Spleen (tissue), 11 donors: ENCODE results near the gene DCUN1D3. TPM values are rescaled to one million over a fixed set of nuclear protein-coding genes. Genes with fewer than 3 reads are reported as not detected.

ENCODE experiments used
- DNase-seq: peaks from one replicate; pipeline ENCODE4 v3.0.0-alpha.2; 2020
- H3K27ac ChIP-seq, 8 donors: fragments of 200-600 bp; sonication (generic) in 7 of 8; 1 replicate in 4 of 8; 2 replicates in 4 of 8; pipeline versions ENCODE4 v1.5.0 to v1.8.0; 2016 to 2021; ENCODE audit warnings: inconsistent platforms in 4 of 8, mild to moderate bottlenecking in 4 of 8, moderate library complexity in 1 of 8
- H3K27me3 ChIP-seq, 7 donors: fragments of 200-600 bp; sonication (generic) in 6 of 7; replicated peaks in 1 of 7; 1 replicate in 4 of 7; 2 replicates in 3 of 7; pipeline versions ENCODE4 v1.5.0 to v1.8.0; 2016 to 2021; ENCODE audit warnings: inconsistent platforms in 3 of 7, mild to moderate bottlenecking in 1 of 7
- H3K36me3 ChIP-seq, 6 donors: fragments of 200-600 bp; sonication (generic) in 5 of 6; 1 replicate in 4 of 6; 2 replicates in 2 of 6; pipeline versions ENCODE4 v1.5.0 to v1.8.0; 2016 to 2021; ENCODE audit warnings: inconsistent platforms in 2 of 6
- H3K4me1 ChIP-seq, 6 donors: fragments of 200-600 bp; sonication (generic) in 5 of 6; 1 replicate in 3 of 6; 2 replicates in 3 of 6; pipeline versions ENCODE4 v1.5.0 to v1.8.0; 2016 to 2021; ENCODE audit warnings: inconsistent platforms in 3 of 6
- H3K4me3 ChIP-seq, 8 donors: fragments of 200-600 bp; sonication (generic) in 7 of 8; 1 replicate in 4 of 8; 2 replicates in 4 of 8; pipeline versions ENCODE4 v1.5.0 to v1.8.0; 2016 to 2021; ENCODE audit warnings: inconsistent platforms in 4 of 8, mild to moderate bottlenecking in 4 of 8, moderate library complexity in 2 of 8
- H3K9me3 ChIP-seq, 8 donors: fragments of 200-600 bp; sonication (generic) in 7 of 8; 1 replicate in 4 of 8; 2 replicates in 4 of 8; pipeline versions ENCODE4 v1.5.0 to v1.8.0; 2016 to 2021; ENCODE audit warnings: inconsistent platforms in 4 of 8
- CTCF ChIP-seq, 11 experiments: fragments of 200-600 bp in 7 of 11; fragments of 450-650 bp in 4 of 11; sonication (generic) in 4 of 11; IDR thresholded peaks in 8 of 11; conservative IDR thresholded peaks in 3 of 11; 1 replicate in 7 of 11; 2 replicates in 4 of 11; pipeline versions ENCODE4 v1.4.0 to v1.8.0; 2016 to 2021; ENCODE audit warnings: antibody characterized with exemption in 11 of 11, inconsistent platforms in 4 of 11, mild to moderate bottlenecking in 1 of 11
- POLR2A ChIP-seq, 3 donors: fragments of 450-650 bp; IDR thresholded peaks; one replicate each; pipeline ENCODE4 v1.5.1; 2017; ENCODE audit warnings: antibody characterized with exemption in 3 of 3, mild to moderate bottlenecking in 1 of 3
- POLR2AphosphoS5 ChIP-seq, 3 donors: sonication (generic); formaldehyde crosslinking; IDR thresholded peaks; one replicate each; pipeline ENCODE4 v1.5.1; 2017; ENCODE audit warnings: antibody characterized with exemption in 3 of 3
- WGBS, 5 donors: extraction: QIAGEN DNeasy Blood & Tissue Kit in 3 of 5; methylation state at CpG; one replicate each; pipeline versions ENCODE4 v1.1.5 to v1.1.7; 2013 to 2018; 5-methylcytosine and 5-hydroxymethylcytosine counted together
- intact Hi-C: fragments of 100-400 bp; cut with DNase I; formaldehyde crosslinking; loops from one replicate; pipeline ENCODE4 v1.15.0; 2023; ENCODE audit warnings: low total_unique reads
- polyA plus RNA-seq, 3 donors: library from polyadenylated mRNA; stranded (reverse); fragments of 200-250 nt; gene quantifications; one replicate each; pipeline ENCODE4 v1.2.1, GENCODE V29; 2013
- total RNA-seq, 7 donors: library from RNA; depleted of rRNA in 3 of 7; stranded (reverse); fragments of >200 nt in 3 of 7; fragmentation: NEBNext Ultra II Directional in 4 of 7; extraction: Animal tissue kit (Norgen Biotek cat#: 25700) in 4 of 7; gene quantifications; one replicate each; pipeline versions ENCODE4 v1.1.0 to v1.2.1, GENCODE V29; 2016 to 2021
- donor health status: healthy with polysubstance abuse.
- donor health status: DM: no; HTN: no; CAD: no; lungs with moderate emphysema.
- donor health status: DM: no; HTN: no; CAD: no.
- donor health status: Bipolar disorder and iron deficiency.
- donor health status: healthy.
- donor health status: DM: no; HTN: no; CAD: no.
- donor health status: DM: yes; HTN: yes; CAD: no.

DCUN1D3 gene
- total and polyA plus RNA-seq, 10 donors = 1.0 to 13.7 (median 7.8) TPM

DNA sequence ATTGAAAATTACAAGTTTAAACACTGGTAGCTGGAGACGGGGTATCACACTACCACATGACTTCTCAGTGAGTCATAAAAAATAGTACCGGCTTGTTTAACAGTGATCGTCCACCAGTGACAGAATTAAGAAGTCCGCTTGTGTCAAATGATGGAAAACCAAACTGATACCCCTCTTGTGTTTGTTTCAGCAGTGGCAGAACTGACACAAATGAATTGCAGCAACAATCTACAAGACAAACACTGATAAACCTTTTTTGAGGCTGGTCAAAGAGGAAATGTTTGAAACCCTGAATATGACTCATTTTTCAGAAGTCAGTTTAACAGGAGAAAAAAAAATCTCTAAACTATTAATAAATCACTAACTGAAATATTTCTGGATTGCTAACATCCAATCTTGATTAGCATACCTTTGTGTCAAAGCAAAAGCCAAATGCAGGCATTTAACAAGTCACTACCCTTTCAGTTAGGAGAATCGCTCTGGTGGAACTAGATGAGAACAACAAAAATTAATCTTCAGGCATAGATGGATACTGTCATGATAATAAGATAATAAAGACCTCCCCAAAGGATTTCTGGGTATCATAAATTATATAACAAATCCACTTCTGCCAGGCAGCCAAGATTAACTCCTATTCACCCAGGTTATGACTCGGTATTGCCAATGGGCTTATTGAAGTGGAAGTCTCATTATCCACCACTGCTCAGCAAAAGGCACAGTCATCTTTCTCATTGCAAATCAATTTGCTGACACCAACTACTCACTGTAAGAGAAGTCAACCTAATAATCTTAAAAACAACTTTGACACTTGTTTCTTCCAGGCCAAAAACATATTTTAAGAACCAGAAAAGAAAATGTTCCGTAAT is 20.8 kb downstream of the DCUN1D3 start:
- TF ChIP-seq CTCF (IDR thresholded peaks at IDR 0.05 in 8 of 11, conservative IDR thresholded peaks at IDR 0.05 in 3 of 11) = no peak
- TF ChIP-seq POLR2AphosphoS5 (IDR thresholded peaks at IDR 0.05) = no peak
- no peak for TF ChIP-seq POLR2A (IDR thresholded peaks at IDR 0.05)
- intact Hi-C loops = no loop called here
- H3K36me3 ChIP-seq = no peaks in the 10 kb centered on the region
- no peaks in the 10 kb centered on the region for H3K9me3 ChIP-seq
- H3K4me3 ChIP-seq = no peak overlapping the region
- no peak for DNase-seq
- no peaks in the 10 kb centered on the region for H3K27me3 ChIP-seq
- WGBS, 5 donors = 60 to 74% (median 61%) methylated on average over 7 of the region's 7 CpGs
- peak overlapping the region in 3 of 8 donors; percentile 27 to 47 (median 31) for H3K27ac ChIP-seq
- H3K4me1 ChIP-seq = peaks cover 8 to 80% (median 31%) of the 10 kb centered on the region in 6 donors

- Histone ChIP-seq H3K36me3 (no peaks in the 10 kb centered on the region), H3K27me3 (no peaks in the 10 kb centered on the region), H3K9me3 (no peaks in the 10 kb centered on the region), H3K4me3 (no peak overlapping the region), H3K4me1 (peaks cover 15 to 80% (median 38%) of the 10 kb centered on the region in 6 donors), H3K27ac (peak overlapping the region in 4 of 8 donors; percentile 8 to 47 (median 29))
- no peak for DNase-seq
- TF ChIP-seq POLR2A (IDR thresholded peaks at IDR 0.05) (no peak), CTCF (IDR thresholded peaks at IDR 0.05 in 8 of 11, conservative IDR thresholded peaks at IDR 0.05 in 3 of 11) (no peak), POLR2AphosphoS5 (IDR thresholded peaks at IDR 0.05) (no peak)
- WGBS, 5 donors = 69 to 84% (median 76%) methylated on average over 5 of the region's 5 CpGs
- intact Hi-C loops = no loop called here
Observed at GRCh38 chr16:20878682-20879147, 21.4 kb downstream of the DCUN1D3 start.

DNA sequence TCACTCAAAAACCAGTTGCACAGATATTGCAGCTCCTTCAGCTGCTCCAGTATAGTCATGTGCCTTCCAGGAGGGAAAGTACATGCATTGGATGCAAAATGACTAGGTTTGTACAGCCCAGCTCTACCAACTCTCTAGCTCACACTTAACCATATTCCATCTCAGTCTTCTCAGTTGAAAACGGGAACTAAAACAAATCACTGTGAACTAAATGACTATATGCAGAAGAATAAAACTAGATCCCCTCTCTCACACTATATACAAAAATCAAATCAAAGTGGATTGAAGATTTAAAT is 24.9 kb downstream of the DCUN1D3 start:
- no peaks in the 10 kb centered on the region for H3K27me3 ChIP-seq
- H3K4me1 ChIP-seq = peaks cover 15 to 89% (median 50%) of the 10 kb centered on the region in 6 donors
- intact Hi-C loops = no loop called here
- H3K9me3 ChIP-seq = no peaks in the 10 kb centered on the region
- H3K36me3 ChIP-seq = no peaks in the 10 kb centered on the region
- peak overlapping the region in 5 of 8 donors; percentile 39 to 75 (median 69) for H3K27ac ChIP-seq
- peak overlapping the region in 1 of 8 donors; percentile 44 for H3K4me3 ChIP-seq
- TF ChIP-seq CTCF (IDR thresholded peaks at IDR 0.05 in 8 of 11, conservative IDR thresholded peaks at IDR 0.05 in 3 of 11) = no peak
- no peak for TF ChIP-seq POLR2A (IDR thresholded peaks at IDR 0.05)
- no peak for TF ChIP-seq POLR2AphosphoS5 (IDR thresholded peaks at IDR 0.05)
- WGBS, 5 donors = 49 to 65% (median 55%) methylated on average over 1 of the region's 1 CpG
- no peak for DNase-seq

DNA sequence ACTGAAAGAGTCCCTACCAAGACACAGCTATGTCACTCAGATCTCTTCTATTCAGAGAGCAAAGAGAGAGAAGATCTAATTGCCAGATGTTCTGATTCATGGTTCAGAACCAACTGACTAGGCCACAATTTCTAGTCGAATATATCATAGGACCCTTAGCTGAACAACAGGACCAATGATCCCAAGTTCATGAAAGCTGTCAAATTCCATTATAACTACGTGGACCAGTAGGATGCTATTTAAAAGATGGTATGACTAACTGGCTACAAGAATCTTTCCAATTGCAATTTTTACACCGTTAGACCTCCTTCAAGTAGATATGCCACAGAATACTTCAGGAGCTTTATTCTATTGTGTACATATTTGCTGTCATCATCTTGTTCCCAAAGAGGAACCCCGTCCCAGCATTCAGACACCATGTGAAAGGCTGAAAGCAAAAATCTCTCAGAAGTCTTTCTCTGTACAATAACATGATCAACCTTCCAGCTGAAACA is 26.0 kb downstream of the DCUN1D3 start:
- H3K9me3 ChIP-seq = no peaks in the 10 kb centered on the region
- peaks cover 10 to 89% (median 45%) of the 10 kb centered on the region in 6 donors for H3K4me1 ChIP-seq
- TF ChIP-seq CTCF (IDR thresholded peaks at IDR 0.05 in 8 of 11, conservative IDR thresholded peaks at IDR 0.05 in 3 of 11) (no peak), POLR2A (IDR thresholded peaks at IDR 0.05) (no peak), POLR2AphosphoS5 (IDR thresholded peaks at IDR 0.05) (no peak)
- no peak for DNase-seq
- H3K4me3 ChIP-seq = peak overlapping the region in 1 of 8 donors; percentile 44
- H3K36me3 ChIP-seq = no peaks in the 10 kb centered on the region
- 65 to 79% (median 72%) methylated on average over 4 of the region's 4 CpGs for WGBS, 5 donors
- no peaks in the 10 kb centered on the region for H3K27me3 ChIP-seq
- peak overlapping the region; percentile 39 to 82 (median 64) for H3K27ac ChIP-seq
- intact Hi-C loops = no loop called here
